GM12872 (cell line): ENCODE results near the gene PRAMEF20.

ENCODE experiments used
- TF ChIP-seq, protein P1 (sequence below): IDR thresholded peaks from 3 replicates; pipeline ENCODE4 v1.5.1; 2011; ENCODE audit warnings: low read depth, mild to moderate bottlenecking, low read length, moderate library complexity; ENCODE audit not compliant: insufficient read depth

Gene PRAMEF20

DNA sequence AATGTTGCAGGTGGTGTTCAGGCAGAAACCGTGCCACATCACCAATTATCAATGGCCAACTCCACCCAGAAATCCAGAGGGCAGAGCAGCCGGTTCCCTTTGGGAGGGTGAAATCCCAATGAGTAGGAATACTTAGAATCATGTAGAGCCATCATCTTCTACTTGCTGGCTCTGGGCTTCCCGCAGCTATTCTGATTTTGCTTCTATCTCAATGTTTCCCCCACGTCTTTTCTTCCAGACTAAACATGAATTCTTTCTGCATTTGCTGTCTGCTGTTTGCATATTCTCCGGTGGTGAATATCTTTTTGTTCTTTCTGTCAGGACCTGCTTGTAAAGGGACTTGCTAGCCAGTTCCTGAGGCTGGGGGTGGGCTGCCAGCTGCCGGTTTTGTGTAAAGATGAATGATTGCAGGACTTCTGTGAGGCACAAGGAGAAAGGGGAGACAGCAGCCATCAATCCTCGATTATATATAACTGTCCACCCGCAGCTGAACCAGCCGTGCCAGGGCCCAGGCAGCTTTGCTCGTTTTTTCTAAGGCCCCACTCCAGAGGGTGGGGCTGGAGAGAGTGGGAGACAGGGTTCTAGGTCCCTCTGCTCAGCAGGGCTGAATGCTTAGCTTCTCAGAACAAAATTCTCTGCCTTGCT lies 33.2 kb downstream of the PRAMEF20 start:
- TF ChIP-seq, protein P1, sequence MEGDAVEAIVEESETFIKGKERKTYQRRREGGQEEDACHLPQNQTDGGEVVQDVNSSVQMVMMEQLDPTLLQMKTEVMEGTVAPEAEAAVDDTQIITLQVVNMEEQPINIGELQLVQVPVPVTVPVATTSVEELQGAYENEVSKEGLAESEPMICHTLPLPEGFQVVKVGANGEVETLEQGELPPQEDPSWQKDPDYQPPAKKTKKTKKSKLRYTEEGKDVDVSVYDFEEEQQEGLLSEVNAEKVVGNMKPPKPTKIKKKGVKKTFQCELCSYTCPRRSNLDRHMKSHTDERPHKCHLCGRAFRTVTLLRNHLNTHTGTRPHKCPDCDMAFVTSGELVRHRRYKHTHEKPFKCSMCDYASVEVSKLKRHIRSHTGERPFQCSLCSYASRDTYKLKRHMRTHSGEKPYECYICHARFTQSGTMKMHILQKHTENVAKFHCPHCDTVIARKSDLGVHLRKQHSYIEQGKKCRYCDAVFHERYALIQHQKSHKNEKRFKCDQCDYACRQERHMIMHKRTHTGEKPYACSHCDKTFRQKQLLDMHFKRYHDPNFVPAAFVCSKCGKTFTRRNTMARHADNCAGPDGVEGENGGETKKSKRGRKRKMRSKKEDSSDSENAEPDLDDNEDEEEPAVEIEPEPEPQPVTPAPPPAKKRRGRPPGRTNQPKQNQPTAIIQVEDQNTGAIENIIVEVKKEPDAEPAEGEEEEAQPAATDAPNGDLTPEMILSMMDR: no peak

DNA sequence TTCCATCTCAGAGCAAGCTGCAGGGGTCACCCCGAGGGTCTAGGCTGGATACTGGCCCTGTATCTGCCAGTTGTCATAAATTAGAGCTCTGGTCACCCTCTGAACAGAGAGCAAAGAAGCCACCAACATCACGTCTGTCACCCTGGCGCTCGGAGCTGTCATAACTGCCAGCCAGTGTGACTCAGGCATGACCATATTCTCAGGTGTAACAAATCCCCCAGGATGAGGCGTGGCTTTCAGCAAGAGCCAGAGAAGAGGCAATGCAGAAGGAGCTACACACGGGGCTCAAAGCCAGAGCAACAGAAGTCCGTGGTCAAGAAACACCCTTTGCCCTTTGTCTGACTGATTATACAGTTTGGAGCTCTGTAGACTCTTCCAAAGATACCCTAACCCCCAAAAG lies 40.0 kb downstream of the PRAMEF20 start:
- TF ChIP-seq, protein P1: no peak

DNA sequence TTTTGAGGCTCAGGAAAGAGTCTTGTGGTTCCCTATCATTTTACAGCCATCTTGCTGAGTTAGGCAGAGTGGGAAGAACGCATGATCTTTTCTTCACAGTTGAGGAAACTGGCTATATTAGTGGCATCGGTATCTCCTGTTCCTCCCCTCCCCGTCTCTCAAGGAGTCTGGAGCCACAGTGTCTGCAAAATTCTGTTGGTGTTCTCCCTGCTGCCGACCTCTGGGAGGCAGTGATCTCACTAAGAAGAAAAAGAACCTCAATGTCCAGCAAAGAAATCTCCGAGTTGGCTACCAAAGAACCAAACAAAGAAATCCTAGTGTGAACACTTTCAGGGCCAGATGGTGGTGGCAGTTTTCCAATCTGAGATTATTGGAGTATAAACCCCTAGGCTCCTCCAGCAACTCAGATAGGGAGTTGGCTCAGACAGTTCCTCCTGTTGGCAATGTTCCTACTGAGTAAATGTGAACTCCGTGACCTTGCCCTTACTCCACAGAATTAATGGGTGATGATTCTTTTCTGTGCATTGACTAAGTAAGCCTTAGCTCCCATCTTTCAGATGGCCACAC lies 41.2 kb downstream of the PRAMEF20 start:
- TF ChIP-seq, protein P1: no peak

DNA sequence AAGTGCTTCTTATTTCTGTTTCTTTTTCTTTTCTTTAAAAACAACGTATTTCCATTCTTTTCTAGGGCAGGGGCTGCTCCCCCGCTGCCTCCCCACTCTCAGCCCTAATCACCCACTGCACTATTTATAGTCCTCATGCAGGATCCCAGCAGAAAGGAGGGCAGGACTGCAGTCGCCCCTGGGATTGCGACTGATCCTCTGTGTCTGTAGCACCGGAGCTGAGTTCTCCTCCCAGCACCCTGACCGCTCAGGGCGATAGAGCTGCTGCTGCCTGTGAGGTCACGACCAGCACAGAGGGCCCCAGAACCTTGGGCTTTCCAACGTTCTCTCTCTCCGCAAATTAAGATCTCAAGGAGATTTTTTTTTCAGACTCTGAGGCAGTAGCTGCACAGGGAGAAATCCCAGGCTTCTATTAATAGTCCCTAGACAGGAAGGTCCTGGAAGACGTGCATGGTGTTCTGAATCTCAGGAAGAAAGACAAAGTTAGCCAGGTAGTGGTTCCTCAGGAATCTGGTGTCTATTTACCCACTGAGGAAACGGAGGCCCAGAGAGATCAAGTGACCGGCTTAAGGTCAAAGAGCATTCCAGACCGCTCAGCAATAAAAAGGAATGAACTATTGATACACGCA lies 46.8 kb downstream of the PRAMEF20 start:
- TF ChIP-seq, protein P1: no peak

DNA sequence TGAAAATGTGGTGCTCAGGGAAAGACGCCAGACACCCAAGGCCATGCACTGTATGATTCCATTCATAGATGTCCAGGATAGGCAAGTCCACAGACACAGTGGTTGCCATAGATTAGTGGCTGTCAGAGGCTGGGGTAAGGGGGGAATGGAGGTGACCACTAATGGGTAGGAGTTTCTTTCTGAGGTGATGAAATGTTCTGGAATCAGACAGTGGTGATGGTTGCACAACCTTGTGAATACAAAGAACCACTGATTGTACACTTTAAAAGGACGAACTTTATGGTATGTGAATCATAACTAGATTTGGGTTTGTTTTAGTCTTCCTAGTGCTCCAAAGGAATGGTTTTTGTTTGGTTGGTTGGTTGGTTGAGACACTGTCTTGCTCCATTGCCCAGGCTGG lies 51.7 kb downstream of the PRAMEF20 start:
- TF ChIP-seq, protein P1: no peak

DNA sequence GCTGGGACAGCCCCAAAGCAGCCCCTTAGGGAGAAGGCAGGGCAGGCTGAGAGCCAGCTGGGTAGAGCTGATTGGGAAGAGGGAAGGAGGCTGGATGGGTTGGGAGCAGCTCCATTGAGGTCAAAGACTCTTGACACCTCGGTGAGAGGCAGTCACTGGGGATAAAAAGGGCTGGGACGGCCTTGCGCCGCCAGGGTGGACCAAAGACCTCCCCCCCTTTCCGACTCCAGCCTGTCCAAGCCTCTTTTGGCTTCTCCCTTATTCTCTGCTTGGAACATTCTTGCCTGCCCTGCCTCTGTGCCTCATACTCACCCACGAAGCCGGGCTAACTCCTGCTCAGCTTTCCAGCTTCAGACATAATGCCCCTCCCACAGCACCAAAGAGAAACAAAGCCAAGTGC lies 52.4 kb downstream of the PRAMEF20 start:
- TF ChIP-seq, protein P1: no peak

DNA sequence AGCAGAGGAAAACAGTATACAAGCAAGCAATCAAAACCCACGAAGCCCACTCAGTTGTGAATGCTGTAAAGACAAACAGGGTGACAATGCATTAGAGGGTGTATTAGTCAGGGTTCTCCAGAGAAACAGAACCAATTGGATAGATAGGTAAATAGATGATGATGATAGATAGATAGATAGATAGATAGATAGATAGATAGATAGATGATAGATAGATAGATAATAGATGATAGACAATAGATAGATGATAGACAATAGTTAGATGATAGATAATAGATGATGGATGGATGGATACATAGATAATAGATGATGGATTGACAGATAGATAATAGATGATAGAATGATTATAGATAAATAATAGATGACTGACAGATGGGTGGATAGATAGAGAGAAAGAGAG lies 55.3 kb downstream of the PRAMEF20 start:
- TF ChIP-seq, protein P1: no peak
